GM23338 (cell line): ENCODE data around the gene CTF1. TPM values are rescaled to one million over a fixed set of nuclear protein-coding genes. Genes with fewer than 3 reads are reported as not detected.

ENCODE experiments used
- ATAC-seq: fragments of 200-7000 bp; cut with Tn5 transposase; 3 replicates; pipeline ENCODE4 v1.9.1; 2020
- DNase-seq: peaks from one replicate; pipeline ENCODE4 v3.0.0-alpha.2; 2015; ENCODE audit warnings: low spot score
- H2AFZ ChIP-seq: fragments of 200-600 bp; sonication (generic); 2 replicates; pipeline ENCODE4 v1.8.0; 2016; ENCODE audit warnings: antibody characterized with exemption, mild to moderate bottlenecking, moderate library complexity
- H3F3A ChIP-seq: fragments of 200-600 bp; sonication (generic); replicated peaks from 2 replicates; pipeline ENCODE4 v1.8.0; 2017; ENCODE audit warnings: antibody characterized with exemption, mixed run types, low read depth
- H3K27ac ChIP-seq: fragments of 200-600 bp; sonication (generic); 2 replicates; pipeline ENCODE4 v1.6.1; 2016; ENCODE audit warnings: low read depth
- H3K27me3 ChIP-seq: fragments of 200-600 bp; sonication (generic); 2 replicates; pipeline ENCODE4 v1.8.0; 2016; ENCODE audit warnings: mild to moderate bottlenecking, mixed run types, moderate library complexity; ENCODE audit not compliant: insufficient read depth
- H3K36me3 ChIP-seq: fragments of 200-600 bp; sonication (generic); 2 replicates; pipeline ENCODE4 v1.8.0; 2016; ENCODE audit warnings: mild to moderate bottlenecking; ENCODE audit not compliant: insufficient read depth
- H3K4me1 ChIP-seq: fragments of 200-600 bp; sonication (generic); 2 replicates; pipeline ENCODE4 v1.8.0; 2016; ENCODE audit warnings: mild to moderate bottlenecking, moderate library complexity; ENCODE audit not compliant: insufficient read depth
- H3K4me2 ChIP-seq: fragments of 200-600 bp; sonication (generic); 2 replicates; pipeline ENCODE4 v1.7.1; 2017; ENCODE audit warnings: mixed run types
- H3K4me3 ChIP-seq: fragments of 200-600 bp; sonication (generic); 2 replicates; pipeline ENCODE4 v1.6.1; 2016; ENCODE audit warnings: mixed run types
- H3K79me2 ChIP-seq: fragments of 200-600 bp; sonication (generic); replicated peaks from 2 replicates; pipeline ENCODE4 v1.8.0; 2017; ENCODE audit warnings: mild to moderate bottlenecking; ENCODE audit not compliant: insufficient read depth
- H3K9me2 ChIP-seq: fragments of 200-600 bp; sonication (generic); 2 replicates; pipeline ENCODE4 v1.8.0; 2017; ENCODE audit not compliant: insufficient read depth
- H4K20me1 ChIP-seq: fragments of 200-600 bp; sonication (generic); replicated peaks from 2 replicates; pipeline ENCODE4 v1.8.0; 2017; ENCODE audit warnings: mild to moderate bottlenecking; ENCODE audit not compliant: insufficient read depth
- H3K27ac Mint-ChIP-seq: 2 replicates; pipeline ENCODE4 v1.8.0; 2020; ENCODE audit warnings: inconsistent platforms, mild to moderate bottlenecking, moderate library complexity, mixed read lengths
- H3K27me3 Mint-ChIP-seq: 3 replicates; pipeline ENCODE4 v1.8.0; 2022; ENCODE audit warnings: low read depth, mild to moderate bottlenecking, moderate library complexity, mixed read lengths, inconsistent platforms; ENCODE audit not compliant: insufficient read depth, poor library complexity
- H3K36me3 Mint-ChIP-seq: 3 replicates; pipeline ENCODE4 v1.8.0; 2021; ENCODE audit warnings: low read depth, mild to moderate bottlenecking, inconsistent platforms, moderate library complexity, mixed read lengths
- H3K4me1 Mint-ChIP-seq: 3 replicates; pipeline ENCODE4 v1.8.0; 2020; ENCODE audit warnings: mild to moderate bottlenecking, inconsistent platforms, mixed read lengths
- H3K4me3 Mint-ChIP-seq: 3 replicates; pipeline ENCODE4 v1.8.0; 2021; ENCODE audit warnings: moderate library complexity, mild to moderate bottlenecking, inconsistent platforms, mixed read lengths
- H3K9me3 Mint-ChIP-seq: 3 replicates; pipeline ENCODE4 v1.8.0; 2020; ENCODE audit warnings: moderate library complexity, mild to moderate bottlenecking, inconsistent platforms, mixed read lengths
- EZH2 ChIP-seq: fragments of 200-600 bp; sonication (generic); IDR thresholded peaks from one replicate; pipeline ENCODE4 v1.8.0; 2017; ENCODE audit warnings: antibody characterized with exemption, mild to moderate bottlenecking, low read depth; ENCODE audit not compliant: unreplicated experiment
- JUNB ChIP-seq: IDR thresholded peaks from one replicate; pipeline ENCODE4 v1.6.1; 2016; ENCODE audit warnings: antibody characterized with exemption; ENCODE audit not compliant: unreplicated experiment
- POLR2AphosphoS5 ChIP-seq: IDR thresholded peaks from 2 replicates; pipeline ENCODE4 v1.6.1; 2016; ENCODE audit warnings: antibody characterized with exemption, low read depth
- ZNF114 ChIP-seq: fragments of 250-450 bp; sonication (Bioruptor Pico); IDR thresholded peaks from 2 replicates; pipeline ENCODE4 v1.5.0; 2020; ENCODE audit warnings: mild to moderate bottlenecking, moderate library complexity
- ZNF331 ChIP-seq: fragments of 250-450 bp; sonication (Bioruptor Pico); IDR thresholded peaks from 2 replicates; pipeline ENCODE4 v1.5.0; 2020; ENCODE audit warnings: low read depth, mild to moderate bottlenecking, moderate library complexity
- polyA plus RNA-seq: library from polyadenylated mRNA; unstranded; fragments of >200 nt; fragmentation: Nextera tagmentation; extraction: Ambion mirVana; gene quantifications from 2 replicates; pipeline ENCODE4 v1.2.1, GENCODE V29; 2016
- total RNA-seq: library from RNA; depleted of rRNA; stranded (reverse); fragments of >200 nt; shearing (Covaris generic); gene quantifications from 2 replicates; pipeline ENCODE4 v1.2.3, GENCODE V29; 2014
- TF ChIP-seq, protein P1 (sequence below): fragments of 250-450 bp; sonication (Bioruptor Pico); IDR thresholded peaks from 2 replicates; pipeline ENCODE4 v1.5.0; 2020; ENCODE audit warnings: mild to moderate bottlenecking, moderate library complexity

Gene CTF1
- total and polyA plus RNA-seq, 2 experiments from 2014 or later = 0.24 to 0.52 TPM

DNA sequence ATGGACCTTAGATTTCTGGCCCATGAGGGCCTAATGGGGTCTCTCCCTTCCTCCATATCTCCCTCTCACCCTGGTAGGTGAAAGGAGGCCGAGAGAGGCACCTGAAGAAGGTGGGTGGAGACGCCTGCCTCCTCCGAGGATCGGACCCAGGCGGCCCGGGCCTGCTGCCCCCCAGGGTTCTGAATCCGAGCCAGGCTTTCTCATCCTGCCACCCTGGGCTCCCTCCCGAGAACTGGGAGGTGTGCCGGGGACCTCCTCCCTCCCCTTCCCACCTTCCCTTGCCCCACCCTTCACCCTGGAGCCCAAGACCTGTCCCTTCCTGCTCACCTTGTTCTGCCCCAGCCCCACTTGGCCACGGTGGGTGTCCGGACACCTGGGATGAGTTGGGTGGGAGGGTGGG lies 32.0 kb downstream of the CTF1 start (continued):
- TF ChIP-seq, protein P1, sequence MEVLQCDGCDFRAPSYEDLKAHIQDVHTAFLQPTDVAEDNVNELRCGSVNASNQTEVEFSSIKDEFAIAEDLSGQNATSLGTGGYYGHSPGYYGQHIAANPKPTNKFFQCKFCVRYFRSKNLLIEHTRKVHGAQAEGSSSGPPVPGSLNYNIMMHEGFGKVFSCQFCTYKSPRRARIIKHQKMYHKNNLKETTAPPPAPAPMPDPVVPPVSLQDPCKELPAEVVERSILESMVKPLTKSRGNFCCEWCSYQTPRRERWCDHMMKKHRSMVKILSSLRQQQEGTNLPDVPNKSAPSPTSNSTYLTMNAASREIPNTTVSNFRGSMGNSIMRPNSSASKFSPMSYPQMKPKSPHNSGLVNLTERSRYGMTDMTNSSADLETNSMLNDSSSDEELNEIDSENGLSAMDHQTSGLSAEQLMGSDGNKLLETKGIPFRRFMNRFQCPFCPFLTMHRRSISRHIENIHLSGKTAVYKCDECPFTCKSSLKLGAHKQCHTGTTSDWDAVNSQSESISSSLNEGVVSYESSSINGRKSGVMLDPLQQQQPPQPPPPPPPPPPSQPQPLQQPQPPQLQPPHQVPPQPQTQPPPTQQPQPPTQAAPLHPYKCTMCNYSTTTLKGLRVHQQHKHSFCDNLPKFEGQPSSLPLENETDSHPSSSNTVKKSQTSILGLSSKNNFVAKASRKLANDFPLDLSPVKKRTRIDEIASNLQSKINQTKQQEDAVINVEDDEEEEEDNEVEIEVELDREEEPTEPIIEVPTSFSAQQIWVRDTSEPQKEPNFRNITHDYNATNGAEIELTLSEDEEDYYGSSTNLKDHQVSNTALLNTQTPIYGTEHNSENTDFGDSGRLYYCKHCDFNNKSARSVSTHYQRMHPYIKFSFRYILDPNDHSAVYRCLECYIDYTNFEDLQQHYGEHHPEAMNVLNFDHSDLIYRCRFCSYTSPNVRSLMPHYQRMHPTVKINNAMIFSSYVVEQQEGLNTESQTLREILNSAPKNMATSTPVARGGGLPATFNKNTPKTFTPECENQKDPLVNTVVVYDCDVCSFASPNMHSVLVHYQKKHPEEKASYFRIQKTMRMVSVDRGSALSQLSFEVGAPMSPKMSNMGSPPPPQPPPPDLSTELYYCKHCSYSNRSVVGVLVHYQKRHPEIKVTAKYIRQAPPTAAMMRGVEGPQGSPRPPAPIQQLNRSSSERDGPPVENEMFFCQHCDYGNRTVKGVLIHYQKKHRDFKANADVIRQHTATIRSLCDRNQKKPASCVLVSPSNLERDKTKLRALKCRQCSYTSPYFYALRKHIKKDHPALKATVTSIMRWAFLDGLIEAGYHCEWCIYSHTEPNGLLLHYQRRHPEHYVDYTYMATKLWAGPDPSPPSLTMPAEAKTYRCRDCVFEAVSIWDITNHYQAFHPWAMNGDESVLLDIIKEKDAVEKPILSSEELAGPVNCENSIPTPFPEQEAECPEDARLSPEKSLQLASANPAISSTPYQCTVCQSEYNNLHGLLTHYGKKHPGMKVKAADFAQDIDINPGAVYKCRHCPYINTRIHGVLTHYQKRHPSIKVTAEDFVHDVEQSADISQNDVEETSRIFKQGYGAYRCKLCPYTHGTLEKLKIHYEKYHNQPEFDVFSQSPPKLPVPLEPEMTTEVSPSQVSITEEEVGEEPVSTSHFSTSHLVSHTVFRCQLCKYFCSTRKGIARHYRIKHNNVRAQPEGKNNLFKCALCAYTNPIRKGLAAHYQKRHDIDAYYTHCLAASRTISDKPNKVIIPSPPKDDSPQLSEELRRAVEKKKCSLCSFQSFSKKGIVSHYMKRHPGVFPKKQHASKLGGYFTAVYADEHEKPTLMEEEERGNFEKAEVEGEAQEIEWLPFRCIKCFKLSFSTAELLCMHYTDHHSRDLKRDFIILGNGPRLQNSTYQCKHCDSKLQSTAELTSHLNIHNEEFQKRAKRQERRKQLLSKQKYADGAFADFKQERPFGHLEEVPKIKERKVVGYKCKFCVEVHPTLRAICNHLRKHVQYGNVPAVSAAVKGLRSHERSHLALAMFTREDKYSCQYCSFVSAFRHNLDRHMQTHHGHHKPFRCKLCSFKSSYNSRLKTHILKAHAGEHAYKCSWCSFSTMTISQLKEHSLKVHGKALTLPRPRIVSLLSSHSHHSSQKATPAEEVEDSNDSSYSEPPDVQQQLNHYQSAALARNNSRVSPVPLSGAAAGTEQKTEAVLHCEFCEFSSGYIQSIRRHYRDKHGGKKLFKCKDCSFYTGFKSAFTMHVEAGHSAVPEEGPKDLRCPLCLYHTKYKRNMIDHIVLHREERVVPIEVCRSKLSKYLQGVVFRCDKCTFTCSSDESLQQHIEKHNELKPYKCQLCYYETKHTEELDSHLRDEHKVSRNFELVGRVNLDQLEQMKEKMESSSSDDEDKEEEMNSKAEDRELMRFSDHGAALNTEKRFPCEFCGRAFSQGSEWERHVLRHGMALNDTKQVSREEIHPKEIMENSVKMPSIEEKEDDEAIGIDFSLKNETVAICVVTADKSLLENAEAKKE (CRISPR knock-in tag) = no peak
- TF ChIP-seq EZH2 = no peak

DNA sequence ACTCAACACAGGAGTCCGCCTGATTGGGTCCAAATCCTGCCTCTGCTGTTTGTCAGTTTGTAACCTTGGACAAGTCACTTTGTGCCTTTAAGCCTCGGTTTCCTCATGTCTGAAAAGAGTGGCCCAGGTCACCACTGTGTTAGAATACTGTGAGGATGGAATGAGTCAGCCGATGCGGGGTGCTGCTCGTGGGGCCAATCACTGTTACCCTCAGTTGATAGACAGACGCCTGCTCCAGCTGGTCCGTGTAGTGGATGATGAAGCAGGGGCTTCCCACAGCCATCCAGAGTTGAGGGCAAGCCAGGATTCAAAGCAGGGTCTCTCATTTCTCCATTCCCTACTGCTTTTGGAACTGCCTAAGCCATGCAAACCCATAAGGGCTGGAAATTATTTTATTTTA lies 32.8 kb downstream of the CTF1 start:
- Histone ChIP-seq H3K36me3 (peaks cover 29% of the 10 kb centered on the region), H4K20me1 (peaks cover 4% of the 10 kb centered on the region; the same call in 1 of the 2 replicates), H3K79me2 (peaks cover 18% of the 10 kb centered on the region), H3K27me3 (no peaks in the 10 kb centered on the region), H3K4me3 (no peak overlapping the region), H3F3A (0 out of 2 replicates have a peak, but pooled peaks cover 5% of the 10 kb centered on the region), H2AFZ (no peak overlapping the region), H3K4me2 (no peak overlapping the region), H3K4me1 (peaks cover 9% of the 10 kb centered on the region; the same call in 1 of the 2 replicates), H3K9me2 (no peaks in the 10 kb centered on the region), H3K27ac (no peak overlapping the region)
- H3K4me1 Mint-ChIP-seq = peaks cover 11% of the 10 kb centered on the region
- H3K9me3 Mint-ChIP-seq = no peaks in the 10 kb centered on the region
- H3K27me3 Mint-ChIP-seq = no peaks in the 10 kb centered on the region
- H3K36me3 Mint-ChIP-seq = peaks cover 43% of the 10 kb centered on the region
- no peak for ATAC-seq
- no peak overlapping the region for H3K27ac Mint-ChIP-seq
- DNase-seq = no peak
- TF ChIP-seq POLR2AphosphoS5 (no peak), ZNF331 (no peak), ZNF114 (CRISPR knock-in tag) (no peak), JUNB (no peak)
- no peak overlapping the region for H3K4me3 Mint-ChIP-seq
